ENCODE measurements around the gene GPBP1L1.

DNA sequence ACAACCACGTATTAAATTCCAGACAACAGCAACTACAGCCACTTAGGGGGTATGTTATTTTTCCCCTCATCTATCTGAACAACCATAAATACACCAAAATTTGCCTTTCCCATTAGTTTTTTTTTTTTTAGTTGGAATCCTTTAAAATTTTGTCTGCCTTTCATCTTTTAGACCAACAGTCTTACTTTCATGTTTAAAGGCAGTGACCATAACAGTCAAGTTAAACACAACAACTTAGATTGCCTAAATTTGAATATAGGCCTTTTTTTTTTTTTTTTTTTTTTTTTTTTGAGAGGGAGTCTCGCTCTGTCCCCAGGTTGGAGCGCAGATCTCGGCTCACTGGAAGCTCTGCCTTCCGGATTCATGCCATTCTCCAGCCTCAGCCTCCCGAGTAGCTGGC lies 3.4 kb downstream of the GPBP1L1 start:
- TF ChIP-seq, protein P1, sequence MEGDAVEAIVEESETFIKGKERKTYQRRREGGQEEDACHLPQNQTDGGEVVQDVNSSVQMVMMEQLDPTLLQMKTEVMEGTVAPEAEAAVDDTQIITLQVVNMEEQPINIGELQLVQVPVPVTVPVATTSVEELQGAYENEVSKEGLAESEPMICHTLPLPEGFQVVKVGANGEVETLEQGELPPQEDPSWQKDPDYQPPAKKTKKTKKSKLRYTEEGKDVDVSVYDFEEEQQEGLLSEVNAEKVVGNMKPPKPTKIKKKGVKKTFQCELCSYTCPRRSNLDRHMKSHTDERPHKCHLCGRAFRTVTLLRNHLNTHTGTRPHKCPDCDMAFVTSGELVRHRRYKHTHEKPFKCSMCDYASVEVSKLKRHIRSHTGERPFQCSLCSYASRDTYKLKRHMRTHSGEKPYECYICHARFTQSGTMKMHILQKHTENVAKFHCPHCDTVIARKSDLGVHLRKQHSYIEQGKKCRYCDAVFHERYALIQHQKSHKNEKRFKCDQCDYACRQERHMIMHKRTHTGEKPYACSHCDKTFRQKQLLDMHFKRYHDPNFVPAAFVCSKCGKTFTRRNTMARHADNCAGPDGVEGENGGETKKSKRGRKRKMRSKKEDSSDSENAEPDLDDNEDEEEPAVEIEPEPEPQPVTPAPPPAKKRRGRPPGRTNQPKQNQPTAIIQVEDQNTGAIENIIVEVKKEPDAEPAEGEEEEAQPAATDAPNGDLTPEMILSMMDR (IDR thresholded peaks at IDR 0.05), result no peak
- TF ChIP-seq EZH2phosphoT487 (IDR thresholded peaks at IDR 0.05), result no peak

Data from neural progenitor cell (in vitro differentiated cells).